Mucosa of stomach (tissue), 1 donor: ENCODE results near the gene WDR46.
A peak's percentile ranks its signal among the peaks of the same experiment; 100 is the strongest.

ENCODE experiments used
- H3K27me3 ChIP-seq: one replicate; pipeline ENCODE4 v1.7.0; 2013; ENCODE audit warnings: mild to moderate bottlenecking, low read length; ENCODE audit not compliant: control insufficient read depth, insufficient read depth
- H3K36me3 ChIP-seq: one replicate; pipeline ENCODE4 v1.7.0; 2013; ENCODE audit warnings: low read length; ENCODE audit not compliant: control insufficient read depth, insufficient read depth
- H3K4me1 ChIP-seq: one replicate; pipeline ENCODE4 v1.7.0; 2013; ENCODE audit warnings: mild to moderate bottlenecking, low read length; ENCODE audit not compliant: control insufficient read depth, insufficient read depth
- H3K4me3 ChIP-seq: one replicate; pipeline ENCODE4 v1.7.0; 2013; ENCODE audit warnings: low read length
- H3K9ac ChIP-seq: one replicate; pipeline ENCODE4 v1.7.0; 2013; ENCODE audit warnings: mild to moderate bottlenecking, low read length, moderate library complexity
- H3K9me3 ChIP-seq: one replicate; pipeline ENCODE4 v1.7.0; 2013; ENCODE audit warnings: mild to moderate bottlenecking, low read length, moderate library complexity; ENCODE audit not compliant: control insufficient read depth
- donor health status: Pancreatic carcinoma.

The WDR46 gene

GRCh38 chr6:33317669-33318425, 28.8 kb upstream of the WDR46 start, which contains the start of gene ZBTB22:
TSS of gene ZBTB22 (minus strand) at chr6:33317744. CDS start at chr6:33316916, 828 bp downstream.
- peak within 1 kb of the TSS; percentile 54 for H3K4me3 ChIP-seq
- peaks cover 21% of the 10 kb centered on the region for H3K36me3 ChIP-seq
- peak within 1 kb of the TSS; percentile 40 for H3K9ac ChIP-seq
- H3K27me3 ChIP-seq = no peaks in the 10 kb centered on the region
- H3K4me1 ChIP-seq = peaks cover 56% of the 10 kb centered on the region
- H3K9me3 ChIP-seq = no peaks in the 10 kb centered on the region

DNA sequence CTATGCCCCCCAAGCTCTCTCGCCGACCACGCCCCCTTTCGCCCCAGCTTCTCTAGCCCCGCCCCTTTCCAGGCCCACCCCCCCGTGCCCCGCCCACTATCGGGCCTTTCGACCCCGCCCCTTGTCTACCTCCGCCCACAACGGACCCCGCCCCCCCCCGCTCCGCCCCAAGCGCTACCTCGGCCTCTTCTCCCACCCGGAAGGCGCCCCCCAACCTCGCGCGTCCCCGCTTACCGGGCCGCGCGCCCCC, 28.3 kb upstream of the WDR46 start:
- Histone ChIP-seq H3K27me3 (no peaks in the 10 kb centered on the region), H3K4me3 (no peak overlapping the region), H3K4me1 (peaks cover 56% of the 10 kb centered on the region), H3K9ac (no peak overlapping the region), H3K9me3 (no peaks in the 10 kb centered on the region), H3K36me3 (peaks cover 21% of the 10 kb centered on the region)

- peaks cover 21% of the 10 kb centered on the region for H3K36me3 ChIP-seq
- peaks cover 55% of the 10 kb centered on the region for H3K4me1 ChIP-seq
- H3K9ac ChIP-seq = no peak overlapping the region
- no peaks in the 10 kb centered on the region for H3K27me3 ChIP-seq
- H3K4me3 ChIP-seq = no peak overlapping the region
- H3K9me3 ChIP-seq = no peaks in the 10 kb centered on the region
Measured at GRCh38 chr6:33316603-33317418, 27.8 kb upstream of the WDR46 start.

GRCh38 chr6:33315793-33316602, 27.0 kb upstream of the WDR46 start:
- Histone ChIP-seq H3K9ac (no peak overlapping the region), H3K4me1 (peaks cover 49% of the 10 kb centered on the region), H3K9me3 (no peaks in the 10 kb centered on the region), H3K27me3 (no peaks in the 10 kb centered on the region), H3K36me3 (peaks cover 21% of the 10 kb centered on the region), H3K4me3 (no peak overlapping the region)

- peak overlapping the region; percentile 96 for H3K4me3 ChIP-seq
- no peaks in the 10 kb centered on the region for H3K27me3 ChIP-seq
- peak overlapping the region; percentile 94 for H3K9ac ChIP-seq
- peaks cover 16% of the 10 kb centered on the region for H3K36me3 ChIP-seq
- peaks cover 41% of the 10 kb centered on the region for H3K4me1 ChIP-seq
- H3K9me3 ChIP-seq = no peaks in the 10 kb centered on the region
Measured at GRCh38 chr6:33314943-33315792, 26.1 kb upstream of the WDR46 start.

DNA sequence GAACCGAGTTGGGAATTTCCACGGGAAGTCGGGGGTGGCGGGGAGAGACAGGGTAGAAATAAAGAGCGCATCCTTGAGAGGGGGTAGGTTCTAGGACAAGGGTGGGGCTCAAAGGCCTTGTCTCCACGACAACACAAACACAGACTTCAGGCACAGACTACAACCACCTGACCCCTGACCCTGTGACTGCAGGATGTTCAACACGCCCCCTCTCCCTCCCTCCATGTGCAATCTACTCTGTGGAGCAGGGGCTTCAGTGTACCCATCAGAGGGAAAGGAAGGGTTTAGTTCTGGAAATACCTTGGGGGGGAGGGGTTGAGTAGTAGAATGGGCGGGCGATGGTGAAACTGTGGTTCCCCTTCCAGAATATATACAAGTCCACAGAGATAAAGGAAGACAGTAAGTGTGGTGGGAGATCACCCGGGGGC, 25.5 kb upstream of the WDR46 start:
- peak overlapping the region; percentile 94 for H3K9ac ChIP-seq
- H3K9me3 ChIP-seq = no peaks in the 10 kb centered on the region
- peaks cover 37% of the 10 kb centered on the region for H3K4me1 ChIP-seq
- H3K27me3 ChIP-seq = no peaks in the 10 kb centered on the region
- peak overlapping the region; percentile 96 for H3K4me3 ChIP-seq
- H3K36me3 ChIP-seq = peaks cover 10% of the 10 kb centered on the region

DNA sequence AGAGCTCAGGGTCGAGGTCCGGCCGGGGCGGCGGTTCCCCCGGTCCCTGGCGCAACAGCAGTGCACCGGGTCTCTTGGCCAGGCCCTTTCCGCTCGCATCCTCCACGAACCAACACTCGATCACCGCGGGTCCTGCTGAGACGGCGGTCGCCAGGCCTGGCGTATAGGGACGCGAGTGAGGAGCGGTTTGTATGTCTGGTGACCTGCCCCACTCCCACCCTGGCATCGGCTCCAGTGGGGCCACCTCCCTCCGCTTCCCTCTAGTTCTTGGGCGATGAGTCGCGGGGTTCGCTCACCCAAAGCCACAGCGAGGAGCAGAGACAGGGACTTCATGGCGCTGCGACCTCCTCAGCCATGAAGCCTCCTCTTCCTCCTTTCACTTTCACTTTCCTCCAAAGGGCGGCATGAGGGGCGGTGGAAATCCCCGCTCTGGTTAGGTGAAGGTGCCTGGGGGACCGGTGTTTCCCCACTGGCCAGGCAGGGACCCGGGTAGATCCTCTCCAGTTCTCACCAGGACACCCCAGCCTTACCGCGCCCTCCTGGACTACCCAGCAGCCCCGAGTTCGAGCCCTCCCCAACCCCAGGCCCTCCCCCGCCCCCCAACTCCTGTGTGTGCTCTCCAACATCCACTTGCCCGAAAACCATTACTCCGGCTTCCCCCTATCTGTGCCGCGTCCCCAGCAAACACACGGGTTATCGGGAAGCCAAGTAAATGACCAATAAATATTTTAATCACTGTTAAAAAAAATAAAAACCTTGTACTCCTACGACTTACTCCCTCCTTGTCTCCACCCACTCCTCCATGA, 24.9 kb upstream of the WDR46 start, which contains the start of gene TAPBP:
Gene TAPBP (minus strand): TSS at position 370 of the 806 bp plus-strand sequence. CDS start 37 bp downstream, at position 333.
- peak within 1 kb of the TSS; percentile 94 for H3K9ac ChIP-seq
- no peaks in the 10 kb centered on the region for H3K9me3 ChIP-seq
- H3K27me3 ChIP-seq = no peaks in the 10 kb centered on the region
- H3K36me3 ChIP-seq = peaks cover 4% of the 10 kb centered on the region
- H3K4me3 ChIP-seq = peak within 1 kb of the TSS; percentile 96
- H3K4me1 ChIP-seq = peaks cover 36% of the 10 kb centered on the region

DNA sequence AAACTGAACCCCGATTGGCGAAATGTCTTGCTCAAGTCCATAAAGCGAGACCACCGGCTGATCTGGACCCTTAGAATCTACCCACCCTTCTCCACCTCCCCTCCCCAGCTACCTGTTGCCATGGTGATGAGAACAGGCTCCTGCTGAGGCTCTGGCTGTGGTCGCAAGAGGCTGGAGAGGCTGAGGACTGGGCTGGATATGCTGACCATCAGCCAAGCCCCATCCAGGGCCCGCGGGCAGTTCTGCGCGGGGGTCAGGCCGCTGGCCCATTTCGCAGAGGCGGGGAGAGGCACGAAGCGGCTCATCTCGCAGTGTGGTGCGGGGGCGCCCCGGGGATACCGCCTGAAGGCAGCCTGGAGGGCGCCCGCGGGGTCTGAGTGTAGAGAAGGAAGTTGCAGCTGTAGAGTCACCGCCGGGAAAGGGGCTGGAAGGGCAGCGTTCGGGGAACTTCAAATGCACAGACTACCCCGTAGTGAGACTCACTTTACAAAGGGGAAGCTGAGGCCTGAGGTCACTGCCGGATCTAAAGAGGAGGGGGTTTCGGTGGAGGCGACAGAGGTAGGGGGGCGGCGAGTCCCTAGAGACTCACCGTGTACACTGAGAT, 24.2 kb upstream of the WDR46 start:
- Histone ChIP-seq H3K36me3 (no peaks in the 10 kb centered on the region), H3K9ac (peak overlapping the region; percentile 94), H3K4me1 (peaks cover 29% of the 10 kb centered on the region), H3K27me3 (no peaks in the 10 kb centered on the region), H3K9me3 (no peaks in the 10 kb centered on the region), H3K4me3 (peak overlapping the region; percentile 96)

DNA sequence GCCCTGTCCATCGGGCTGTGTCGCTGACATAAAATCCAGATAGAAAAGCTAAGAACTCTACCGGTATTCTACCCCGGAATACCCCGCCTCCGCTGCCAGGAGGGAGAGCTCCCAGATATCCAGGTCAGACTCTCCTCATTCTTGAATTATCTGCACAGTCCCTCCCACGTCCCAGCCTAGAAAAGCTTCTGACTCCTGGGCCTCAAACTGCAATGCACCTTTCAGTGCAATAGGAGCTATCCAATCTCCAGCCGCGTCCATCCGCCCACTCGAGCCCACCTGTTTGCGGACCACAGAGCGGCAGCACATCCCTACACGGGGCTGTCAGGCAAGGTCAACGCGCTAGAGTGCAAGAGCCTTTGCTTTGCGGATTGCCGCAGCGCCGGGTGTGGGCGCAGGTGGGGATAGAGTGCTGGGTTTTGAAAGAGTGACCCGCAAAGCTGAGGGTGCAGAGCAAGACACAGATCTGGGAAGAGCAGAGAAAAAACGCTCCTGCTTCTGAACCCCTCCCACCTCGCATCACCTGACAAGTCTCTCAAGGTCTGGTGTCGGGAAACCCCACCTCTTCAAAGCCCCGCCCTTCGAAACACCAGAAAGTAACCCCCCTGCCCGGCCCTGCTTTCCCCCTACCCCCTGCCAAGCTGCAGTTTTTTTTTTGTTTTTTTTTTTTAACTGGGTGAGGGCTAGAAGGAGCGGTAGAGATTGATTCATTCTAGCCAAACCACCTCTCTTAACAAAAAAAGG, 23.5 kb upstream of the WDR46 start:
- H3K9ac ChIP-seq = peak overlapping the region; percentile 94
- H3K27me3 ChIP-seq = no peaks in the 10 kb centered on the region
- H3K9me3 ChIP-seq = no peaks in the 10 kb centered on the region
- H3K4me3 ChIP-seq = peak overlapping the region; percentile 96
- peaks cover 28% of the 10 kb centered on the region for H3K4me1 ChIP-seq
- H3K36me3 ChIP-seq = no peaks in the 10 kb centered on the region

- no peak overlapping the region for H3K9ac ChIP-seq
- no peak overlapping the region for H3K4me3 ChIP-seq
- H3K9me3 ChIP-seq = no peaks in the 10 kb centered on the region
- H3K27me3 ChIP-seq = no peaks in the 10 kb centered on the region
- peaks cover 6% of the 10 kb centered on the region for H3K36me3 ChIP-seq
- no peaks in the 10 kb centered on the region for H3K4me1 ChIP-seq
Measured at GRCh38 chr6:33306356-33306755, 17.3 kb upstream of the WDR46 start.
